K562 (cell line): ENCODE data around the gene ARHGEF6. TPM values are rescaled to one million over a fixed set of nuclear protein-coding genes. Genes with fewer than 3 reads are reported as not detected.

Source experiments
- ATF6 ChIP-seq: sonication (generic); formaldehyde crosslinking; IDR thresholded peaks from 2 replicates; pipeline ENCODE4 v1.4.0; 2020; ENCODE audit warnings: mild to moderate bottlenecking, missing genetic modification reagents
- BACH1 ChIP-seq: fragments of 200-800 bp; sonication (Bioruptor generic); IDR thresholded peaks from 2 replicates; pipeline ENCODE4 v1.6.1; 2016; ENCODE audit warnings: missing genetic modification characterization, missing compliant biosample characterization
- CCNT2 ChIP-seq: IDR thresholded peaks from 2 replicates; pipeline ENCODE4 v1.6.1; 2011; ENCODE audit warnings: borderline replicate concordance, low read depth, mild to moderate bottlenecking, moderate library complexity, mixed read lengths, low read length; ENCODE audit not compliant: insufficient read length; ENCODE audit errors: extremely low read depth
- FOSL1 ChIP-seq: fragments of 200-800 bp; sonication (Bioruptor generic); conservative IDR thresholded peaks from 2 replicates; pipeline ENCODE4 v1.6.1; 2016; ENCODE audit warnings: missing genetic modification characterization, missing compliant biosample characterization
- GATAD2A ChIP-seq: fragments of 450-650 bp; IDR thresholded peaks from 2 replicates; pipeline ENCODE4 v1.6.1; 2017
- GTF2E2 ChIP-seq: fragments of 200-800 bp; sonication (Bioruptor generic); IDR thresholded peaks from 2 replicates; pipeline ENCODE4 v1.6.1; 2016; ENCODE audit warnings: missing genetic modification characterization, missing compliant biosample characterization
- HMG20A ChIP-seq: fragments of 450-650 bp; formaldehyde crosslinking; conservative IDR thresholded peaks from 2 replicates; pipeline ENCODE4 v1.4.0; 2020; ENCODE audit warnings: mild to moderate bottlenecking, mixed read lengths
- IRF9 ChIP-seq: fragments of 450-650 bp; IDR thresholded peaks from 2 replicates; pipeline ENCODE4 v1.6.1; 2016; ENCODE audit warnings: missing biosample characterization, missing genetic modification characterization
- JUND ChIP-seq, 2 experiments: IDR thresholded peaks; 2 replicates in 1 of 2; 3 replicates in 1 of 2; pipeline ENCODE4 v1.6.1; 2011; ENCODE audit warnings: borderline replicate concordance in 2 of 2, low read depth in 2 of 2, low read length in 2 of 2, improper control_type of control experiment in 1 of 2, missing biosample characterization in 1 of 2, missing genetic modification characterization in 1 of 2, missing genetic modification reagents in 1 of 2
- KLF6 ChIP-seq: fragments of 250-450 bp; sonication (Bioruptor Pico); IDR thresholded peaks from 2 replicates; pipeline ENCODE4 v1.4.0; 2020; ENCODE audit warnings: mild to moderate bottlenecking, moderate library complexity, borderline replicate concordance
- MEIS2 ChIP-seq: fragments of 450-650 bp; IDR thresholded peaks from 2 replicates; pipeline ENCODE4 v1.6.1; 2014; ENCODE audit warnings: mild to moderate bottlenecking; ENCODE audit not compliant: partially characterized antibody
- RBBP5 ChIP-seq: fragments of 200-600 bp; sonication (generic); IDR thresholded peaks from 2 replicates; pipeline ENCODE4 v1.6.1; 2012; ENCODE audit warnings: borderline replicate concordance, mild to moderate bottlenecking, low read length, control low read depth, inconsistent platforms; ENCODE audit not compliant: insufficient read depth, poor library complexity, severe bottlenecking
- REST ChIP-seq, 2 experiments: fragments of 450-650 bp; formaldehyde crosslinking in 1 of 2; IDR thresholded peaks; 2 replicates each; pipeline versions ENCODE4 v1.4.0 to v1.6.1; 2014 to 2020; ENCODE audit warnings: mild to moderate bottlenecking in 2 of 2, borderline replicate concordance in 1 of 2, low read depth in 1 of 2
- TCF7 ChIP-seq: sonication (generic); IDR thresholded peaks from 2 replicates; pipeline ENCODE4 v1.6.1; 2016; ENCODE audit warnings: antibody characterized with exemption, borderline replicate concordance
- TRIM24 ChIP-seq, 2 experiments: fragments of 450-650 bp; IDR thresholded peaks; 2 replicates each; pipeline ENCODE4 v1.6.1; 2016
- ZNF766 ChIP-seq: fragments of 200-800 bp; sonication (Bioruptor generic); conservative IDR thresholded peaks from 2 replicates; pipeline ENCODE4 v1.6.1; 2016; ENCODE audit warnings: missing genetic modification characterization, missing compliant biosample characterization
- ZNF830 ChIP-seq: fragments of 250-450 bp; sonication (Bioruptor Pico); IDR thresholded peaks from 2 replicates; pipeline ENCODE4 v1.5.0; 2021; ENCODE audit warnings: mild to moderate bottlenecking
- polyA plus RNA-seq, 8 experiments: library from polyadenylated mRNA; depleted of rRNA in 4 of 8; stranded (reverse) in 5 of 8; unstranded in 3 of 8; fragments of >200 nt; fragmentation: Nextera tagmentation in 2 of 8; fragmentation: Illumina TruSeq in 1 of 8; extraction: Ambion mirVana in 2 of 8; extraction: Trizol in 1 of 8; gene quantifications; 2 replicates each; pipeline versions ENCODE4 v1.2.1 to v1.2.3, GENCODE V29; 2011 to 2014; ENCODE audit warnings: inconsistent platforms in 1 of 8, missing spikeins in 1 of 8
- total RNA-seq, 7 experiments: library from RNA; depleted of rRNA in 6 of 7; stranded (reverse); fragments of >200 nt in 6 of 7; fragmentation: Illumina TruSeq in 2 of 7; extraction: Trizol in 2 of 7; gene quantifications; 2 replicates each; pipeline versions ENCODE4 v1.2.1 to v1.2.3, GENCODE V29; 2011 to 2021; ENCODE audit warnings: low replicate concordance in 1 of 7

ARHGEF6 gene
- total and polyA plus RNA-seq, 9 of the 15 experiments (the other 6 are each of a cell fraction or from before 2014, with no cell fraction given) = 2.9 to 22.1 (median 13.3) TPM

- TF ChIP-seq REST (IDR thresholded peaks at IDR 0.05; ENCODE audit: borderline replicate concordance) (peak; percentile 96), REST (CRISPR knock-in tag; IDR thresholded peaks at IDR 0.05; ENCODE audit: low read depth) (no peak), IRF9 (tag) (0 out of 2 replicates have a peak, but pooled peaks have one; percentile 30), MEIS2 (peak; percentile 37), JUND (IDR thresholded peaks at IDR 0.05; ENCODE audit: borderline replicate concordance, low read depth, low read length) (peak; percentile 74), JUND (tag; IDR thresholded peaks at IDR 0.05; ENCODE audit: borderline replicate concordance, low read depth, low read length) (peak; percentile 60; the same call in 2 of the 3 replicates), KLF6 (CRISPR knock-in tag) (no peak), BACH1 (tag) (no peak), CCNT2 (no peak), FOSL1 (tag) (peak; percentile 68), RBBP5 (no peak), GATAD2A (no peak), GTF2E2 (tag) (no peak), ATF6 (no peak), TCF7 (no peak), TRIM24 (IDR thresholded peaks at IDR 0.05) (peak in 1 of 2 experiments; percentile 28; a peak in 1 of 4 replicates), ZNF830 (CRISPR knock-in tag) (no peak), HMG20A (no peak), ZNF766 (CRISPR knock-in tag) (no peak)
These were observed 30.4 kb downstream of the ARHGEF6 start (continued) for GRCh38 chrX:136750364-136750763.
